Activated CD4-positive, CD25-positive, alpha-beta regulatory T cell (primary cell): ENCODE measurements around the gene CLK4.

Experiments used
- DNase-seq, 4 experiments: peaks; one replicate each; lab custom pipeline; 2025; lab: John Stamatoyannopoulos, UW

CLK4 gene

DNA sequence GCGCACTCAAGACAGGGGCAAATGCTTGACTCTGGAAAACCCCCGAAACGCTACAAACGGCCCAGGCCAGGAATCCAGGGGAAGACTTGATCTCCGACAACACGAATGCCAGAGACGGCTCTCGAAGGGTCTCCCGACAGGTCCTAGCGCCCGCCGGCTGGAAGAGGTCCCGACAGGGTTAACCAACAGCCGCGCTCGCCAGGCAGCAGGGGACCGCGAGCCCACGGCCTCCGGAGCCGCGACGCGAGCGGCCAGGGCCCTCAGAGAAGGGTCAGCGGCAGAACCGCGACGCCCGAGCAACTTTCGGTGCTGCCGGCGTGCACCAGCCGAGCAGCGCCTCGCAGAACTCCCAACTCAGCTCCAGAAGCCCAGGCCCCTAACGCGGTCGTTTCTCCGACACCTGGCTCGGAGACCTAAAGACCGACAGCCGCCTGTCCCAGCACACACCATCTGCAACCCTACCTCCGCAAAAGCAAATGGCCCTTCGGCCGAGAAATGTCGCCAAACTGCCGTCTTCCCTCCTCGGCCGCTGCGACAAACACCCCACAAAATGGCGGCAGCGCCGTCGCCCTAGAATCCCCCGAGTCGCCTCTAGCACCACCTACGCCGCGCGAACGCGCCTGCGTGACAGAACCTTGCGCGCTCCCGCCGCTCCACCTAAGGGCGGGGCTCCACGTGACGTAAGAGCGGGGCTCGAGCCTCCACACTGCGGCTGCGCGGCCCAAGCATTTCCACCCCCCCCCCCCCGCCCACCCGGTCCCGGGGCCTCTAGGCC lies at the start of gene CLK4:
CLK4 (minus strand) TSS at position 567 of the 775 bp plus-strand sequence. CDS start 3,634 bp downstream, outside the sequence.
- peak; percentile 94 to 96 (median 94) for DNase-seq

DNA sequence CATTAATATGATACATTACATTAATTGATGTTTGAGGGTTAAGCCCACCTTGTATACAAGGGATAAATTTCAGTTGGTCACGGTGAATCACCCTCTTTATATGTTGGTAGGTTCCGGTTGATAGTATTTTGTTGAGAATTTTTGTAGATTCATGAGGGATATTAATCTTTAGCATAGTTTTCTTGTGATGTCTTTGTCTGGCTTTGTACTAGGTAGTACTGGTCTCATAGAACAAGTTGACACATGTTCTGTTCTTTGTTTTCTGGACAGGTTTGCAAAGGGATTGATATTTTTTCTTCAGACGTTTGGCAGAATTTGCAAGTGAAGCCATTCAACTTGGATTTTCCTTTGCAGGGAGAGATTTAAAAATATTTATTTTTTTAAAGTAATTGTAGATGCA lies 49.1 kb upstream of the CLK4 start:
- DNase-seq = no peak

- DNase-seq = no peak
These were observed 47.5 kb upstream of the CLK4 start for GRCh38 chr5:178674334-178674733.

- no peak for DNase-seq
These were observed 47.0 kb upstream of the CLK4 start for GRCh38 chr5:178673801-178674295.

GRCh38 chr5:178672630-178673029 lies 45.8 kb upstream of the CLK4 start:
- no peak for DNase-seq

DNA sequence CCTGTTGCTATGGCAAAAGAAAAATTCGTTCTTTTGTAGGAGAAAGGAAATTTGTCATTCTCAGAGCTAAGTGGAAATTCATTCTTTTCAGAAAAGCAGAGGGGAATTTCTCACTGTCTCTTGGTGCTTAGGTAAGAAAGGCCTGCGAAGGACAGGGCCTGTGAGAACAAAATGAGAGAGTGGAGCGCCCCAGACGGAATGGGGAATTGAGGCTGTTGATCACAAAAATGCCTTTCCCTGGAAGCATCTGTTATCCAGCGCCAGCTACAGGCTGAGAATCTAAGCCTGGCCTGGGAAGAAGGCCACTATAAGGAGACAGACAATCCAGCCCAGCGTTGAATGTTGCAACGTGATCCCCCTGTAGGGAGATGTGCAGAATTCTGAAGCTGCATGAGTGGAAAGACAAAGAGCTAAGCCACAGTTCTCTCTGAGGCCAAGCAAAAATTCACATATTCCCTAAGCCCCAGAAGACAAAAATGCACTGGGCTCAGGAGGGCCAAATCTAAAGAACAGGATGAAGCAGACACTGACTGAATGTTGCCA lies 44.8 kb upstream of the CLK4 start:
- no peak for DNase-seq

DNA sequence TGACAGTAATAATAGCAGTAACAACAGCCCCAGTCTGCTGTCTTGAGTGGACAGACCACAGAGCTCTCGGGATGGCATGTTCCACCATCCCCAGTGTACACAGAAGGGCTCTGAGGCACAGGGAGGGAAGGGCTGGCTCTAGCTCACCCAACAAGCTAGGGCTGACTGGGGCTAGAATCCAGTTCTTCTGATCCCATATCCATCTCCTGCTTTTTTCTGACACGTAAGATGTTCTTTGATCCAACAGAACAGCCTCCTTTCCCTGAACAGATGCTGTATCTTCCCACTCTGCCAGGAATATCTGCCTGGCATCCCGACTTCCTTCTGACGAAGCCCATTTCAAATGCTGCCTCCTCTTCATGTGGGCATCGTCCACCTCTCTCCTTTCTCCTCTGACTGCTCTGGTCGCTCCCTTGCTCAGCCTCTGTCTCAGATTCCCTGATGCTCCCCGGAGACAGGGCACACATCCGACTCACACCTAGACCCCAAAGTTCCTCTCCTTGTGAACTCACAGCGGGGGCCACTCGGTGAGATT lies 43.6 kb upstream of the CLK4 start:
- no peak for DNase-seq

- DNase-seq = no peak
These were observed 41.7 kb upstream of the CLK4 start for GRCh38 chr5:178668579-178668978.

- no peak for DNase-seq
These were observed 40.8 kb upstream of the CLK4 start for GRCh38 chr5:178667688-178668087.

GRCh38 chr5:178667101-178667500 lies 40.3 kb upstream of the CLK4 start:
- no peak for DNase-seq

DNA sequence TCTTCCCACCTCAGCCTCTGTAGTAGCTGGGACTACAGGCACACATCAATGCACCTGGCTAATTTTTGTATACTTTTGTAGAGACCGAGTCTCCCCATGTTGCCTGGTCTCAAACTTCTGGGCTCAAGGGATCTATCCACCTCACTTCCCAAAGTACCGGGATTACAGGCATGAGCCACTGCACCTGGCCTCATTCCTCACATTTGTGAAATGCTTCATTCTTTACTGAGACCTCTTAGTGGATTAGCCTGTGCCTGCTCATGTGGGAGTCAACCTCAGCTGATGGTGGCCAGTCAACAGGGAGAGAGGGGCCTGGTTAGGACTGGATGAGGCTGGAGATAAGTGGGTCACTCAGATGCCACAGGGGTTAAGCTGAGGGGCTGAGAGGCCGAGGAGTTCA lies 37.3 kb upstream of the CLK4 start:
- no peak for DNase-seq

- no peak for DNase-seq
These were observed 35.7 kb upstream of the CLK4 start for GRCh38 chr5:178662541-178662860.

GRCh38 chr5:178661836-178662540 lies 35.1 kb upstream of the CLK4 start:
- no peak for DNase-seq

DNA sequence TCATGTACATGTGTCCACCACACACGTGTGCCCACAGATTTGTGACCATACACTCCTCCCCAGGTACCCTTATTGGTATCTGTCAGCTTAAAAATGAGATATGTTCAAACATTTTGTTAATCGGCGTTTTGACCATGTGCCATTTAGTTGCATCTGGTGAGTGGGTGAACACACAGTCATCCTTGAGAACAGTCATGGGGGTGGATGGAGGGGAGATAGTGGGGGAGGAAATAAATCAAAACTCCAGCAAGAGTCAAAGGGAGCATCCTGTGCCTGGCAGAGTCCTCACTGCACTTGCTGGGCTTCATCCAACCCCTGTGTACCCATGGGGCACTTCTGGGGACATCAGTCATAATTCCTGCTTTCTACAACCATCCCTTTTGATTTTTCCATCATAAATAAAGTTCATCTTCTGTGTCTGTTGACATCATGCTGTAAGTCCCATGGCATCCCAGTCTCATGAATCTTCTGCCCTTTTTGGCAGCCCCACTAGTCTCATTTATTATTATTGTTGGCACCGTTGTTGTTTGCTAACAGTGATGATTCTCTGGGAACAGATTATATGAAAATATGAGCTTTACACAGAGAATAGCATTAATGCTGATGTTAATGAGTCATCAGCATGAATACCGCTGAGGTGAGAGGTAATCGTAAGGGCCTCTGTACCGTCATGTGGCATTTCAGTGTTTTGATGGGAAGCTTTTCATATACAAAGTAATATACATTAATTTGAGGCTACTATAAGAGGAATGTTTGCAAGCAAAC lies 24.4 kb upstream of the CLK4 start:
- no peak for DNase-seq

- no peak for DNase-seq
These were observed 23.4 kb upstream of the CLK4 start for GRCh38 chr5:178650214-178650613.

GRCh38 chr5:178649580-178649979 lies 22.7 kb upstream of the CLK4 start:
- no peak for DNase-seq

DNA sequence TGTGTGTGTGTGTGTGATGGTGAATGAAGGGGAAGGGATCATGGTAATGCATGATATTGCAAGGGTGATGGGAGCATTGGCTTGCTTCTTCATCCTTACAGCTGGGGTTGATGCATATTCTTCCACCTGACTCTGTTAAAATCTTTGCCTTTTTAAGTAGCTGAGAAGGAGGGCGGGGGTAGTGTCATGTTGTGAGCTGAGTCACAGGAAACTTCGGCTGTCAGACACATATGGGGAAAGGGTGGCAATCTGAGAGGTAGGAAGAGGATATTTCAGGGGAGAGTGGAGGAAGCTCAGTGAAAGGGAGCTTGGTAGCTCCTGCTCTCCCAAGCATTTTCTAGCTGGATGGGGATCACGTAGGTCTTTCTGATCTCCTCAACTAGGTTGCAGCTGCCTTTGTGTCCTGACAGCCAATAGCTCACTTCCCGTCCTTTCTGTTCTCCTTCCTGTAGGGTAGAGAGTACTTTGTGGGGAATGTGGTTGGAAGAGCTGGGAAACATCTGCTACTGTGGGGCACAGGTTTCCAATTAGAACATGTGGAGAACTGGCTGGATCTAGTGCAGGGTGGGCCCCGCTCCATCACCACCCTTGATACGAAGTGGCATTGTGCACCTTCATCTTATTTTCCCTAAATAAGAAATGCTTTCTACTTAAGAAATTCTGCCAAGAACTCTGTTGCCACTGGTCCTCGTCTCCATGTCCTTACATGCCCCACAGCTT lies 18.1 kb upstream of the CLK4 start:
- DNase-seq = no peak

- DNase-seq = no peak
These were observed 15.6 kb upstream of the CLK4 start for GRCh38 chr5:178642351-178642909.

DNA sequence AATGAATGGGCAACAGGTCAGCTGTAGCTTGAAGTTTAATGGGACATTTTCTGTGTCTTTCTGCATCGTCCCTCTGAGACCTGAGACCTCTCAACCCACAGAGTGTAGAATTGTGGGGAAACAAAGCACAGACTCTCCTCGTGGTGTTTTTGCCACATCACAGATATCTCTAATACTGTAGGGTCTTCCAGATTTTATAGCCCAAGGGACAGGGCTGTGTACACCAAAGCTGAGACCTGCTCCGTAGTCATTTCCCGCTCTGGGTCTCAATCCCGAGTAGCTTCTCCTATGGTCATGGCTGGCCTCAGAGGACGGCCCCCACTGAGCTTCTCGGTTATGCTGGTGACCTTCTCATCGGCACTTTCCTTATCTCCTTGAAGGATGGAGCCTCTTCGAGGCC lies 14.9 kb upstream of the CLK4 start:
- no peak for DNase-seq

DNA sequence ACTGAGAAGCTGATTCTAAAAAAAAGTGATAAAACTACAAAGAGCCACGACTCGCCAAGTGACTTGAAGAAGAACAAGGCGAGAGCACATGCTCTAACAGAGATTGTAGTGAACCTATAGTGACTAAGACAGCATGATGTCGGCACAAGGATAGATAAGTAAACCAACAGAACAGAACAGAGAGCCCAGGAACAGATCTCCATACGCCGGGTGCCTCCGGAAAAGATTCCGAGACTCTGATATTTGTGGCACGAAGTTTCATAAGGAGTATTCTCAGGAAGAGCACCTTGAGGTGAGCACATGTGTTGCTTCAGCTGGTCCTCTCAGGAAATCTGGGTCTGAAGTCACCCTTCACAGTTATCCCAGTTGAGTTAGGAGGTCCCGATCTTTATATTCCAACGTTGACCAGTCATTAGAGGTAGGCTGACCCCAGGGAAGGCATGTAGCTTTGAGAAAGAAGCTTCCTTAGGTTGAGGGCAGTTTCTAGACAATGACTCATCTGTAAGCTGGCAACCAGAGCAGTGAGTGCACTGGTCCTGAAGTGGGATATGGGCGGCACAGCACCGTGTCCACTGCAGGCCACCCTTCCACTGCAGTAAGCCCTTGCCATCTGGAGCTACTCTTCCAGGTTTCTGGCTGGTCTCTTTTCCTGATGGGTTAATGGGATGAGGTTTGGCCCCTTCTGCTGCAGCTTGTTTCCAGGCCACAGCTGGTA lies 13.6 kb upstream of the CLK4 start:
- DNase-seq = no peak
